GM19455 (cell line): ENCODE results near the gene ADGRG3.

Experiments
- ATAC-seq: cut with Tn5 transposase; IDR thresholded peaks from one replicate; pipeline ENCODE4 v1.9.1; 2021; ENCODE audit not compliant: unreplicated experiment

ADGRG3 gene

GRCh38 chr16:57679767-57680482 lies 11.8 kb downstream of the ADGRG3 start:
- no peak for ATAC-seq

- ATAC-seq, result no peak
Observed at GRCh38 chr16:57680842-57681375, 12.8 kb downstream of the ADGRG3 start.

- no peak for ATAC-seq
Observed at GRCh38 chr16:57681950-57682728, 14.0 kb downstream of the ADGRG3 start.

GRCh38 chr16:57682809-57683635 lies 14.9 kb downstream of the ADGRG3 start:
- ATAC-seq, result no peak

GRCh38 chr16:57683636-57684545 lies 15.8 kb downstream of the ADGRG3 start:
- no peak for ATAC-seq

GRCh38 chr16:57684626-57685358 lies 16.7 kb downstream of the ADGRG3 start:
- no peak for ATAC-seq

- no peak for ATAC-seq
Observed at GRCh38 chr16:57685633-57686032, 17.5 kb downstream of the ADGRG3 start.

- ATAC-seq, result no peak
Observed at GRCh38 chr16:57686577-57686976, 18.5 kb downstream of the ADGRG3 start.

- no peak for ATAC-seq
Observed at GRCh38 chr16:57687363-57687929, 19.3 kb downstream of the ADGRG3 start.

GRCh38 chr16:57688487-57688986 lies 20.4 kb downstream of the ADGRG3 start:
- no peak for ATAC-seq

- ATAC-seq, result no peak
Observed at GRCh38 chr16:57688987-57689761, 21.1 kb downstream of the ADGRG3 start.

- ATAC-seq, result no peak
Observed at GRCh38 chr16:57689762-57690558, 21.9 kb downstream of the ADGRG3 start.

GRCh38 chr16:57690782-57691471 lies 22.8 kb downstream of the ADGRG3 start:
- ATAC-seq, result no peak

- no peak for ATAC-seq
Observed at GRCh38 chr16:57692636-57693035, 24.5 kb downstream of the ADGRG3 start.

- no peak for ATAC-seq
Observed at GRCh38 chr16:57693550-57693949, 25.4 kb downstream of the ADGRG3 start.

GRCh38 chr16:57694231-57694724 lies 26.2 kb downstream of the ADGRG3 start:
- no peak for ATAC-seq
